Measurements from ENCODE around the gene DNAJC1.
"Not testable (repeated sequence)": the region's sequence is repeated elsewhere in the genome, so short reads cannot be mapped to it uniquely, and the experiment has no call there.

Gene DNAJC1

DNA sequence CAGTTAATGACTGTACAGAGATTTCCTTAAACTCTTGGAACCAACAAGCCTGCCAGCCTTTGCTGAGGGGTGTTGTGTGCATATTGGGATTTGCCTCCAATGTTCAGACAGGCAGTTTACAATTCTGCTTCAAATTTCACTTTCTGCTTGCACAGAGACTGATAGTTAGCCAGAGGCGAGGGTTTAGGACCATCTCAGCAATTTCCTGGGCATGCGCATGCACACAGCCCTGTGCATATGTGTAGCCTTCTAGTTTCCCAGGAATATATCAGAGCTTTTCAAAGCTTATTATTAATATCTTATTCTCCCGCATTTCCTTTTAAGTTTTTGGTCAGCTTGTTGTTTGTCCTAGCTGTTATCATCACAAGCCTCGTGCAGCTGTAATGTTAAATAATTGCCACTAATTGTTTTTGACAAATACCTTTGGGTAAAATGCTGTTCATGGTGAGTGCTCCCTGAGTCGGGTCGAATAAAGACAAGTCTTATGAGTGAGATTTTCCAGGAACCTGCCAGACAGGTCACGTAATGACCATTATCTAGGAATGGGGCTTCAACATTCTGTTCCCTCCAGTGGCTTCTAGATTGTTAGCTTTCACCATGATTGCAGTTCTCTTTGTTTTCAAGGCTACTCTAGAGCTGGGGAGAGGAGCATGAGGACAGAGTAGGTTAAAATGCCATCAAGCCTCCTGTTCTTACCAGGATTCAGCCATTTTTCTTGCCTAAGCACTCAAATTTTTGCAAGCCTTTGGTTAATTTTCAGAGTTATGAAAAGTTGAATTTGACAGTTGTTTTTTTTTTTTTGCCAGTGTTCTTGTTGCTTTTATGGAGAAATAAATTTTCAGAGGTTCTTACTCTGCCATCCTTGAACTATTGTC is 24.1 kb upstream of the DNAJC1 start:
- Histone ChIP-seq H2AFZ (ENCODE audit: low read length, unreplicated experiment) (no peak overlapping the region), H3K79me2 (ENCODE audit: control insufficient read depth, insufficient read depth, low read length, unreplicated experiment) (no peaks in the 10 kb centered on the region)

DNA sequence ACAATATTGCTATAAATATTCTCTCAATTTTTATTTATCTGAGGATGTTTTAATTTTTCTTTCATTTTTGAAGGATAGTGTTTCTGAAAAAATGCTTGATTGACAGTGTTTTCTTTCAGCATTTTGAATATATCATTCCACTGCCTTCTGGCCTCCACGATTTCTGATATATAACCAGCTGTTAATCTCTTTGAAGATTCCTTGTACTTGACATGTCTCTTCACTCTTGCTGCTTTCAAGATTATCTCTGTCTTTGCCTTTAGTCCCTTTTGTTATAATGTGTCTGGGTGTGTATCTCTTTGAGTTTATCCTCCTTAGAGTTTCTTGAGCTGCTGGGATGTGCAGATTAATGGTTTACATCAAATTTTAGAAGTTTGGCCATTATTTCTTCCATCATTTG is 22.8 kb upstream of the DNAJC1 start:
- Histone ChIP-seq H3K4me1 (ENCODE audit: control insufficient read depth, insufficient read depth, low read length, unreplicated experiment) (no peaks in the 10 kb centered on the region), H3K4me3 (ENCODE audit: low read depth, low read length) (no peak overlapping the region), H3K79me2 (ENCODE audit: control insufficient read depth, insufficient read depth, low read length, unreplicated experiment) (no peaks in the 10 kb centered on the region), H3K27ac (ENCODE audit: low read depth, low read length) (no peak overlapping the region), H3K36me3 (ENCODE audit: insufficient read depth, low read length) (no peaks in the 10 kb centered on the region), H2AFZ (ENCODE audit: low read length, unreplicated experiment) (no peak overlapping the region), H3K27me3 (ENCODE audit: insufficient read depth, low read length) (peaks cover 59% of the 10 kb centered on the region)

More for the DNA sequence above, 24.1 kb upstream of the DNAJC1 start:
- Histone ChIP-seq H3K27me3 (ENCODE audit: insufficient read depth, low read length) (peaks cover 56% of the 10 kb centered on the region), H3K4me1 (ENCODE audit: control insufficient read depth, insufficient read depth, low read length, unreplicated experiment) (no peaks in the 10 kb centered on the region), H3K4me3 (ENCODE audit: low read depth, low read length) (no peak overlapping the region), H3K27ac (ENCODE audit: low read depth, low read length) (no peak overlapping the region), H3K36me3 (ENCODE audit: insufficient read depth, low read length) (no peaks in the 10 kb centered on the region)

DNA sequence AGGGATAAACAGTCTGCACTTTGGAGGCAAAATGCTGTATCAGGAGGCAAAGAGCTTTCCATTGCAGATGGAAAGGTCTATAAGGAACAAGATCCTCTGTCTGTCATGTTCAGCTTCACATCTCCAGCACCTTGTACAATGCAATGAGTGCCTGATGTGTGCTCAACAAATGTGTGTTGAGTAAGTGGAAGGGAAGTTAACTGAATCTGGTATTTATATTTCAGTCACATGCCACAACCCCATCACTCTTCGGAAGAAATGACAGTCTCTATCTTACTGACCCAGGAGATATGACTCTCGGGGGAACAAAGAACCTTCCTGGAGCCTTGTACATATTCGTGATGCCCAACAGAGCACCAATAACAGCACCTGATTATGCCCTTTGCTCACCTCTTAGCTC is 20.0 kb upstream of the DNAJC1 start:
- H3K4me1 ChIP-seq (ENCODE audit: control insufficient read depth, insufficient read depth, low read length, unreplicated experiment): no peaks in the 10 kb centered on the region
- no peak overlapping the region for H2AFZ ChIP-seq (ENCODE audit: low read length, unreplicated experiment)
- H3K27ac ChIP-seq (ENCODE audit: low read depth, low read length): no peak overlapping the region
- H3K27me3 ChIP-seq (ENCODE audit: insufficient read depth, low read length): peaks cover 38% of the 10 kb centered on the region
- H3K36me3 ChIP-seq (ENCODE audit: insufficient read depth, low read length): no peaks in the 10 kb centered on the region
- H3K4me3 ChIP-seq (ENCODE audit: low read depth, low read length): no peak overlapping the region
- H3K79me2 ChIP-seq (ENCODE audit: control insufficient read depth, insufficient read depth, low read length, unreplicated experiment): no peaks in the 10 kb centered on the region

DNA sequence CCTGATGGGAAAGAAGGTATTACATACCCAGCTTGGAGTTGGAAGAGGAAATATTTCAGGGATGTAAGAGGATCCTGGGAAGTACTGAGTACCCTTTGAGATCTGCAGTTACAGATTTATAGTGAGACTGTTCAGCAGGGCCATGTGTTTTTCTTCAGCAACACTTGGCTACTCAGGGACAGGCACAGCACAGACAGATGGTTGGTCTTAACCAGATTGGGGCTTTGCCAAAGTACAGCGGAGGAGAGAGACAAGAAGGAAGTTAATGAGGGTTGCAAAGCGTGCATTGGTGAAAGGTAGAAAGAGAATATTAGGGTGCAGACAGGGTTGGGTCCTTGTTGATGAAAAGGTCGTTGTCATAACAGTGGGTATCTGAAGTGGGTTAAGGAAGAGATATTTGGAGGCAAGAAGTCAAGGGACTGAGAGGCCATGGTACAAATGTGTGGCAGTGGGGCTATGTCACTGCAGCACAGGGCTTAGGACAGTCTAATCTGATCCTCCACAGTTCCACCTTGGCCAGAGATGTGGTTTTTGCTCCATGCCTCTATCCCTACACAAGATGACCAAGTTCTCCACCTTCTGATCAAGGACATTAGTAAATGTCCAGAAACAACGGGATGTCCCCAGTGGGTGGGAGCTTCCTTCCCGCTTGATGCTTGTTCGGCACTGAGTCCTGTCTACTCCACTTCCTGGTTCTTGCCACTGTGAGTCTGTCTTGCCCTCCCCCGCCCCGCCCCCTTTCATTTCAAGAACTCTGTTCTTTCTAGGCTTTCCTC is 18.9 kb upstream of the DNAJC1 start:
- Histone ChIP-seq H3K27me3 (ENCODE audit: insufficient read depth, low read length) (peaks cover 28% of the 10 kb centered on the region), H3K27ac (ENCODE audit: low read depth, low read length) (no peak overlapping the region), H2AFZ (ENCODE audit: low read length, unreplicated experiment) (no peak overlapping the region), H3K79me2 (ENCODE audit: control insufficient read depth, insufficient read depth, low read length, unreplicated experiment) (no peaks in the 10 kb centered on the region), H3K4me3 (ENCODE audit: low read depth, low read length) (no peak overlapping the region), H3K4me1 (ENCODE audit: control insufficient read depth, insufficient read depth, low read length, unreplicated experiment) (no peaks in the 10 kb centered on the region), H3K36me3 (ENCODE audit: insufficient read depth, low read length) (no peaks in the 10 kb centered on the region)

DNA sequence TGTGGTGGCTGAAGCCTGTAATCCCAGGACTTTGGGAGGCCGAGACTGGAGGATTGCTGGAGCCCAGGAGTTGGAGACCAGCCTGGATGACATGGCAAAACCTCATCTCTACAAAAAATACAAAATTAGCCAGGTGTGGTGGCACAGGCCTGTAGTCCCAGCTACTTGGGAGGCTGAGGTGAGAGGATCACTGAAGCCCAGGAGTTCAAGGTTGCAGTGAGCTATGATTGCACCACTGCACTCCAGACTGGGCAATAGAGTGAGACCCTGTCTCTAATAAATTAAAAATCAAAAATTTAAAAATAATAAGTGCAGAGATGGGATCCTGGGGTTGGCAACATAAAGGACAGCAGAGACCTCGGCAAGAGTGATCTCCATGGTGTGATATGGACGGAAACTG is 17.6 kb upstream of the DNAJC1 start:
- not testable (repeated sequence) for H2AFZ ChIP-seq (ENCODE audit: low read length, unreplicated experiment); H3K4me1 ChIP-seq (ENCODE audit: control insufficient read depth, insufficient read depth, low read length, unreplicated experiment); H3K36me3 ChIP-seq (ENCODE audit: insufficient read depth, low read length); H3K4me3 ChIP-seq (ENCODE audit: low read depth, low read length); H3K27ac ChIP-seq (ENCODE audit: low read depth, low read length); H3K79me2 ChIP-seq (ENCODE audit: control insufficient read depth, insufficient read depth, low read length, unreplicated experiment)
- H3K27me3 ChIP-seq (ENCODE audit: insufficient read depth, low read length): peaks cover 15% of the 10 kb centered on the region

DNA sequence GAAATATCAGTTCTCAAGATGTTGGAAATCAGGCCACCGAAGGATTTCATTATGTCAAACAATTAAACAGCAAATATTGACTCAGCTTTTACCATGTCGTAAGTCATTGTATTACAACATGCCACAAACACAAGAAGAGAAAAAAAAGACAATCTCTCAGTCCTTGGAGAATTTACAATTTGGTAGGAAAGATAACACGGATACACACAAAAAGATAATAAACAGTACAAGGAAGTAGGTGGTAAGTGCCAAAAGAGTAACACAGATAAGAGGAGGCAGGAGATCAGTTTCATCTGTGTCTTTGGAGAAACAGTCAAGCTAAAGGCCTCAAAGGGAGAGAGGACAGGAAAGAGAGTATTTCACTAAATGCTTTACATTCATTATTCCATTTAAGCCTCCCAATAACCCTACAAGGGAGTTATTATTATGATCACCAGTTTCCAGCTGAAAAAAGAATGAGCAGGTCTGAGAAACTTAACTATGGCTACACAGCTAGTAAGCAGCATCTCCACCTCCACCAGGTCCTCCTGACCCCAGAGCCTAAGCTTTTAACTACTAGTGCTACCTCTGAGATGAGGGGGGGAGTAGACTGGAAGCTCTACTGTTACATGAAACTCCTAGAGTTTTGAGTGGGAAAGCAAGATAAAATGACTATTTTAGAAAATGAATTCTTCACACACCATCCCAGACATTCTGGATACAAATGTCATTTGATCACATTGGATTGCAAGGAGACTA is 13.9 kb upstream of the DNAJC1 start:
- Histone ChIP-seq H3K27ac (ENCODE audit: low read depth, low read length) (no peak overlapping the region), H3K27me3 (ENCODE audit: insufficient read depth, low read length) (peaks cover 3% of the 10 kb centered on the region; the same call in 1 of the 2 replicates), H3K79me2 (ENCODE audit: control insufficient read depth, insufficient read depth, low read length, unreplicated experiment) (no peaks in the 10 kb centered on the region), H3K4me1 (ENCODE audit: control insufficient read depth, insufficient read depth, low read length, unreplicated experiment) (no peaks in the 10 kb centered on the region), H3K36me3 (ENCODE audit: insufficient read depth, low read length) (no peaks in the 10 kb centered on the region), H2AFZ (ENCODE audit: low read length, unreplicated experiment) (no peak overlapping the region), H3K4me3 (ENCODE audit: low read depth, low read length) (no peak overlapping the region)

DNA sequence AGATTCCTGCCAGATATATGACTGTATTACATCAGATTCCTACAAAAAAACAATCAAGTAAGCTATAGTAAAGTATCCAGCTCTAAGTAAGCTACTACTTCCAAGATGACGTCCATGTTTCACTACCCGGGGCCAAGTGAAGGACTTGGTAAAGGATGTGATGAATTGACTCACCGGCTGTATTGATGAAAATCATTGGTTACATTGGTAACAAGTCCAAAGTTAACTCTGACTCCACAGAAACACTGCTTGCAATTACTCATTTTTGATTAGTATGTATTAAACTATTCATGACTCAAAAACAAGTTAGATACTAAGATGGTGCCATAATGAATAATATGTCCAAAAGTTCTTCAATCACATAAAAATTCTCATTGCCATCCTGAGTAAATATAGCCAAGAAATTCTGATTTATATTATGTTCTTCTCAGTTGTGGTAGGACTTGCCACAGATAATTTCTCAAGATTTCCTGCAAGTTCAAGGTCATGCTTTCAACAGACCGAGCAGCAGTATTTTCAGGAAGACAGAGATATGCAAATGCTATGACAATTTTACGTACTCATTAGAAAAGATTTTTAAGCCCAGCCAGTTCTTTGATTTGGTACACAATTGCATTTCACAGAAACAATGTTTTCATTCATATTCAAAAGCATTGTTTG is 12.6 kb upstream of the DNAJC1 start:
- H3K27me3 ChIP-seq (ENCODE audit: insufficient read depth, low read length): no peaks in the 10 kb centered on the region
- no peak overlapping the region for H2AFZ ChIP-seq (ENCODE audit: low read length, unreplicated experiment)
- H3K4me1 ChIP-seq (ENCODE audit: control insufficient read depth, insufficient read depth, low read length, unreplicated experiment): no peaks in the 10 kb centered on the region
- no peak overlapping the region for H3K27ac ChIP-seq (ENCODE audit: low read depth, low read length)
- H3K36me3 ChIP-seq (ENCODE audit: insufficient read depth, low read length): no peaks in the 10 kb centered on the region
- no peak overlapping the region for H3K4me3 ChIP-seq (ENCODE audit: low read depth, low read length)
- no peaks in the 10 kb centered on the region for H3K79me2 ChIP-seq (ENCODE audit: control insufficient read depth, insufficient read depth, low read length, unreplicated experiment)

DNA sequence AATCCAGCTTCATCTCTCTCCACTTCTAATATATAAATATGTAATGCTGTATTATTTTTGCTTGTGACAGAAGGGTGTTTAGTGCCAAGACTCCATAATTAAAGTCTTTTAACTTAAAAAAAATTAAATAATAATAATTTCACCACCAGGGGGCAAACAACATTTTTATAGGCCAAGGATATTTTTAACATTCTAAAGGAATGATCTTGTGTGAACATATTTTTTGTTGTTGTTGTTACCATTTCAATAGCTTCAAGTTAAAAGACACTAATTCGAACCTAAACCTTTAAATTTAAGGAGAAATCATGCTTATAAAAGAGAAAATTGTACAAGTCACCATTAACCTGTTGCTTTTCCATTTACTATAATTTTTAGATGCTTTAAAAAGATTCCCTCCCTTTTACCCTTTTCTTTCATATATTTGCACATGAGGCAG is 7.5 kb upstream of the DNAJC1 start:
- no peak overlapping the region for H3K4me3 ChIP-seq (ENCODE audit: low read depth, low read length)
- H3K27me3 ChIP-seq (ENCODE audit: insufficient read depth, low read length): peaks cover 14% of the 10 kb centered on the region; the same call in 1 of the 2 replicates
- peak overlapping the region; percentile 36 for H2AFZ ChIP-seq (ENCODE audit: low read length, unreplicated experiment)
- no peak overlapping the region for H3K27ac ChIP-seq (ENCODE audit: low read depth, low read length)
- no peaks in the 10 kb centered on the region for H3K4me1 ChIP-seq (ENCODE audit: control insufficient read depth, insufficient read depth, low read length, unreplicated experiment)
- H3K79me2 ChIP-seq (ENCODE audit: control insufficient read depth, insufficient read depth, low read length, unreplicated experiment): no peaks in the 10 kb centered on the region
- H3K36me3 ChIP-seq (ENCODE audit: insufficient read depth, low read length): no peaks in the 10 kb centered on the region

DNA sequence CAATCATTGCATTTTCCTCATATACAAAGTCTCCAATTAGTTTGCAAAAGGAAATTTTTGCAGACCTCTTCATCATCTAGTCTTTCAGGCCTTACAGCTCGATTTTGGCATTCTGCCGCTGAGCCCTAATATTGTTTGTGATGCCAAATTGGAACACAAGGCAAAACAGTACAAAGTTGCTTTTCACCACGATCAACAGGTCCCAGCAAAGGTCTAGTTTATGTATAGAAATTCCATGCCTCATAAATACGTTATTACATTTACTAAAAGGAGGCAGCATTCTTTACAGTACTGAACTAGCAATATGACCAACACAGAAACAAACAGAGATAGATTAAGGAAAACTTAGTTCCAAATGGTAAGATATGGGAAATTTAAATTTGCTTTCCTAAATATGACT is 7.0 kb upstream of the DNAJC1 start:
- Histone ChIP-seq H3K4me1 (ENCODE audit: control insufficient read depth, insufficient read depth, low read length, unreplicated experiment) (no peaks in the 10 kb centered on the region), H3K36me3 (ENCODE audit: insufficient read depth, low read length) (no peaks in the 10 kb centered on the region), H3K79me2 (ENCODE audit: control insufficient read depth, insufficient read depth, low read length, unreplicated experiment) (no peaks in the 10 kb centered on the region), H3K27ac (ENCODE audit: low read depth, low read length) (no peak overlapping the region), H3K27me3 (ENCODE audit: insufficient read depth, low read length) (peaks cover 14% of the 10 kb centered on the region; the same call in 1 of the 2 replicates), H2AFZ (ENCODE audit: low read length, unreplicated experiment) (peak overlapping the region; percentile 36), H3K4me3 (ENCODE audit: low read depth, low read length) (no peak overlapping the region)

DNA sequence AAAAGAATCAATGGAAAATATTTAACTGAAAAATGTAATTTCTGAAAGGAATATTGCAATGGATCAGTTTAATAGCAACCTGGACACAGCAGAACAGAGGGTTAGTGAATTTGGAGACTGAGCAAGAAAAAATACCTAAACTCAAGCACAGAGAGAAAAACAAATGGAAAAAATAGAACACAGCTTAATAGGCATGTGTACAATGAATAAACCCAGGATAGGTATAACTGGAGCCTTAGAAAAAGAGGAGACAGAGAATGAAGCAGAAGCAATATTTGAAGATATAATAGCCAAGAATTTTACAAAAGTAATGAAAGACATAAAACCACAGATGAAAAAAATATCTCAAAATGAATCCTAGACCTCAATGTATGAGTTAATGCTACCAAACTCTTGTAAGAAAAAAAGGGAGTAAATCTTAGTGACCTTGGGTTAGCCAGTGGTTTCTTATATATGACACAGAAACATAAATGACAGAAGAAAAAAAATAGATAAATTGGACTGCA is 2.9 kb upstream of the DNAJC1 start:
- H3K79me2 ChIP-seq (ENCODE audit: control insufficient read depth, insufficient read depth, low read length, unreplicated experiment): peaks cover 12% of the 10 kb centered on the region
- no peaks in the 10 kb centered on the region for H3K36me3 ChIP-seq (ENCODE audit: insufficient read depth, low read length)
- H2AFZ ChIP-seq (ENCODE audit: low read length, unreplicated experiment): no peak overlapping the region
- no peak overlapping the region for H3K4me3 ChIP-seq (ENCODE audit: low read depth, low read length)
- H3K4me1 ChIP-seq (ENCODE audit: control insufficient read depth, insufficient read depth, low read length, unreplicated experiment): peaks cover 8% of the 10 kb centered on the region
- peaks cover 14% of the 10 kb centered on the region; the same call in 1 of the 2 replicates for H3K27me3 ChIP-seq (ENCODE audit: insufficient read depth, low read length)
- H3K27ac ChIP-seq (ENCODE audit: low read depth, low read length): no peak overlapping the region

Measured in ACC112 (cell line).